HT1080 (cell line): ENCODE results near the gene FHIP1B. TPM values are rescaled to one million over a fixed set of nuclear protein-coding genes. Genes with fewer than 3 reads are reported as not detected.

ENCODE experiments used
- DNase-seq: peaks from one replicate; pipeline ENCODE4 v3.0.0-alpha.2; 2015; ENCODE audit warnings: low read depth
- total RNA-seq: library from RNA; depleted of rRNA; stranded (reverse); fragments of >200 nt; shearing (Covaris generic); gene quantifications from 2 replicates; pipeline ENCODE4 v1.2.3, GENCODE V29; 2014

Gene FHIP1B
- total RNA-seq, 1 experiment from 2014 or later, result 11.5 TPM

DNA sequence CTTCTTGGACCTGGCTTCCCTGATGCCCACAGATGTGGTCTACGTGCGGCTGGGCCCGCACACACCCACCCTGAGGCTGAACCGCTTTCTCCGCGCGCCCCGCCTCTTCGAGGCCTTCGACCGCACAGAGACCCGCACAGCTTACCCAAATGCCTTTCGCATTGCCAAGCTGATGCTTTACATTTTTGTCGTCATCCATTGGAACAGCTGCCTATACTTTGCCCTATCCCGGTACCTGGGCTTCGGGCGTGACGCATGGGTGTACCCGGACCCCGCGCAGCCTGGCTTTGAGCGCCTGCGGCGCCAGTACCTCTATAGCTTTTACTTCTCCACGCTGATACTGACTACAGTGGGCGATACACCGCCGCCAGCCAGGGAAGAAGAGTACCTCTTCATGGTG, 5.7 kb upstream of the FHIP1B start:
- no peak for DNase-seq

DNA sequence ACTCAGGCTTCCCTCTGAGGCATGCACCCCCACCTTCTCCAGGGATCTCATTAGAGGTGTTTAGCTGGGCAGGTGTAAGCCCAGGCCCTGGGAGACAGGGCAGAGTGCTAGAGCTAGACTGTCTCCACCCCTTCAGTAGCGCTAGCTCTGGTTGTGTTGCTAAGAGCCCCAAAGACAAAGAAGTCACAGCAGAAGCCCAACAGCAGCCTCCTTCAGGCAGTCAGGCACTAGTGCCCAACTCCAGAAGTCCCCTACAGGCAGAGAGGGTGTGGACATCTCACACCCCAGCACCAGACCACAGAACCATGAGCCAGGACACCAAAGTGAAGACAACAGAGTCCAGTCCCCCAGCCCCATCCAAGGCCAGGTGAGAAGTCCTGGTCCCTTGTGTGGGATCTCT, 4.5 kb upstream of the FHIP1B start, which contains the start of gene CNGA4:
Gene CNGA4, plus strand, starts transcription at position 188 of the 400 bp plus-strand sequence. Its CDS starts 118 bp downstream, at position 306.
- no peak for DNase-seq

- no peak for DNase-seq
Observed at GRCh38 chr11:6237761-6238302, 3.4 kb upstream of the FHIP1B start.

GRCh38 chr11:6237266-6237665, 2.8 kb upstream of the FHIP1B start:
- peak; percentile 50 for DNase-seq

DNA sequence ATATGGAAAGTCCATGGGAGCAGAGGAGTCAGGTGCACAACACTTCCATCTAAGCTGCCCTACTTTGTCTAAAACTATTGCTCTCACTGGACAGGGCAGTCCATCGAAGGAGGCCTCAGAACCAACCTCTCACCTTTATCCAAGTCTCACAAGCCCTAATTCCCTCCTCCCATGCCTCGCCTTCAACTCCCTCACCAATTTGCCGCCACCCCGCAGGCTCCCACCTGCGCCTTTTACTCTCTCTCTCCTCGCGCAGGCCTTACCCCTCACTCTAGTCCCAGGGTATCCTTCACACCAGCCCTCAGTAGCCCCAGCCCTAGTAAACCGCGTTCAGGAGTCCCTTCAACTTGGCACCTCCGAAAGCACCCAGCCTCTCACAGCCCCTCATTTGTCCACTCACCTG, 451 bp downstream of the FHIP1B start:
- DNase-seq, result no peak

GRCh38 chr11:6232899-6233298, 1.5 kb downstream of the FHIP1B start:
- DNase-seq, result no peak

GRCh38 chr11:6229911-6230310, 4.5 kb downstream of the FHIP1B start:
- no peak for DNase-seq

- DNase-seq, result no peak
Observed at GRCh38 chr11:6228520-6228919, 5.9 kb downstream of the FHIP1B start.

DNA sequence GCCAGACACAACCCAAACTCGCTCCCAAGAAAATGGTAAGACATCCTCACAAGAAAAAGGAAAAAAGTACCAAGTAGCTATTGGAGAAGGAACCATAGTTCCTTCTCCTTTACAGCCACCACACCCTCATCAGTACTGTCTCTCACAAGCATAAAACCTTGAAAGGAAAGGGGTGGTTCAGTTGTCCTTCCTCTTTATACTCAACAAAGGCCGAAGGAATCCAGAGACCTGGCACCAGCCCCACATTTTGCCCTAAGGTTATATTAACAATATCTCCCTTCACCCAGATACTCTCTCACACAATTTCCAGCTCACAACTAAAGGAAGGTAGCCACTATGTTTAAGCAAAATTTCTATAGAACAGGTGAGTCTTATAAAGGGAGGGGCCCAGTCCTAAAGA, 8.5 kb downstream of the FHIP1B start:
- DNase-seq, result no peak

GRCh38 chr11:6225024-6225423, 9.4 kb downstream of the FHIP1B start:
- DNase-seq, result no peak

DNA sequence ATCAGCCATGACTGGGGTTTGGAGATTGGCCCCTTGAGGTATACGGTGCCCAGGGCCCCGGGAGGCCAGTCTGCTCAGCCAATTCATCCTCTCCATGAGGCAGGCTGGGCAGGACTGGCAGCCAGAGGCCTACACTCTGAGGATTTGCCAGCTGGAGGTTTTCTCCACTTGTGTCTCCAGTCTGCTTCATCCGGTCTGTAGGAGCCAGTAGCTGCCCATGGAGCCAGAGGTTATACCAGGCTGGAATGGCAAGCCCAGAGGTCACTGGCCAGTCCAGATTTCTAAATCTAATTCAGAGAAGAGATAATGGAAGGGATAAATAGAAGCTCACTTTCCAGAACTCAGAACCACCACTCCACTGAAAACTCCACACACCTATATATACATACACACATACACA, 10.0 kb downstream of the FHIP1B start:
- DNase-seq, result no peak

- DNase-seq, result no peak
Observed at GRCh38 chr11:6223854-6224253, 10.6 kb downstream of the FHIP1B start.

DNA sequence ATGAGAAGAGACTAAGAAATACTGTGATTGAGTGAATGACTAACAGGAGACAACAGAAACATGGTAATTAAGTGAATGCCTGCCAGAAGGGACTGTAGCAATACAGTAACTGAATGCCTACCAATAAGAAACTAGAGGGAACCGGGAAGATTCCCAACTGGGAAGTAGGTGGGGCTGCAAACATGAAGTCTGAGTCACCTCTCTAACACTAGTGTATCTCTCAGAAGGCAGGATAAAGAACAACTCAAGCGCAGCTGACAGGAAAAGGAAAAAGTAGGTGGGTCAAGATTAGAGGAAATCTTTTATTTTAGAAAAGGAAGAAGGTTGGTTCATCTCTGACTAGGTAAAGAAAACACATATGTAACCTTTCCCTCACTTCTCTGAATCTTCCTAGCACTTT, 15.1 kb downstream of the FHIP1B start:
- peak; percentile 93 for DNase-seq

DNA sequence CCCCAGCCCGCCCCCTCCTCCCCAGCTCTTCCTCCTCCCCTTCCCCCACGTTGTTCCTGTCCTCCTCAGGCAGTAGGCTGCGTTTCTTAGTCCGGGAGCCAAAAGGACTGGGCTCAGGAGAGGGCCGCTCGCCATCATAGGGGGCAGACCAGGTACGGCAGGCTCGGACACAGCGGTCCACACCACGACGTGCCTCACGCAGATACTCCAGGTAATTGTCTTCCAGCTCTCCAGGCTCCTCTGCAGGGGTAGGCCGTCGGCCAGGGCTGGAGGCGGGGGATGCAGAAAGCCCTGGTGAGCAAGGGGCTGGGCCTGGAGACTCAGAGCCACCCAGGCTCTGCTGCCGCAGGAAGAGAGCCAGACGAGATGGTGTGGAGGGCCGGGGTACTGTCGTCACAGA, 16.7 kb downstream of the FHIP1B start:
- no peak for DNase-seq

GRCh38 chr11:6216501-6216900, 17.9 kb downstream of the FHIP1B start:
- DNase-seq, result no peak

DNA sequence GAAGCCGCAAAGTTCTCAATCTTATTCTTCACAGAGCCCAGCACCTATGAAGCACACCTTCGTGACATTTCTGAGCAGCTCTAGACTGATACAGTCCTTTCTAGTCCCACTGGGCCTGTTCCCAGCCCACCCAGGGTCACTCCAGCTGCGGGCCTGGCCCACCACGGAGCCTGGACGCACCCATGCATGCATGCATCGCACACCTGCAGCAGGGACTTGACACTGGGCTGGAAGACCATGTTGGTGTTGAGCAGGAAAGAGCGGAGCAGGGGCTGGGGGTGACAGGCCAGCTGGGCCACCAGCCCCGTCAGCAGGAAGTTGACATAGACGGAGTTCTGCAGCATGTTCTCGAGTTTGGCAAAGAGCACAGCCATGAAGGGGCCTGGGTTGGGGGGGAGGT, 19.9 kb downstream of the FHIP1B start:
- DNase-seq, result no peak

- DNase-seq, result no peak
Observed at GRCh38 chr11:6210274-6210955, 24.0 kb downstream of the FHIP1B start.

DNA sequence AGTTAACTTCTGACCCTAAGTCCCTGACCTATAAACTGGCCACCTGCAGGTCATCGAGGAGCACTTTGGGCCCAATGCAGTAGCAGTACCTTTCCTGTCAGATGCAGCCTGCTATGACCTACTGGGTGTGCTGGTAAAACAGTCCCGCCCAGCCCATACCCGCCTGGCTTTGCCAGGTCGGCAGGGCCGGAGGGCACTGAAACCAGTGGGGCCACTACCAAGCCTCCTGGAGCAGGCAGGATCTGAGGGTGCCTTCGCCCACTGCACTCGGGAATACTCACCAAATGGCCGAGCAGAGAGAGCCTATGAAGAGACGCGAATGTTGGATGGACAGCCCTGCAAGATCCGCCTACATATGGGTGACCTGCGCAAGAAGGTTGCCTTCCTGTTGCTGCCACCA, 24.6 kb downstream of the FHIP1B start:
- DNase-seq, result no peak

- DNase-seq, result no peak
Observed at GRCh38 chr11:6206456-6207180, 27.8 kb downstream of the FHIP1B start.

DNA sequence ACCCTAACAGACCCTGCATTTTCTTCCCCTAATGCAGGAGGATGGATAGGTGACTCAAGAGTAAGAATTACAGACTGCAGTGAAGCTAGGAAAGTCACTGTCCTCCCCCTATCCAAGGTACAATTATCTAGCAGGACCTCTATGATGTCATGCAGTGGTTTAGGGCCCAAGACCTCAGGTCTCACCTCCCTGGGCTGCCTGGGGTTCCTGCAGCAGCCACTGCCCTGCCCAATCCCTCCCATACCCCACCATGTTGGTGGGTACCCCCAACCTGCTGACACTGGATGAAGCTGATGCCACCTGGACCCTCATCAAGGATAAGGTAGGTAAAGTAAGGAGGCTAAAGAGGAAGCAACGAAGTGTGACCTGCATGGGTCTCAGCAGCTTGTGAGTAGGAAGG, 29.1 kb downstream of the FHIP1B start, which contains the start of gene C11orf42:
Gene C11orf42, plus strand, starts transcription at position 192 of the 400 bp plus-strand sequence. Its CDS starts 59 bp downstream, at position 251.
- no peak for DNase-seq

GRCh38 chr11:6204706-6205105, 29.7 kb downstream of the FHIP1B start:
- no peak for DNase-seq

DNA sequence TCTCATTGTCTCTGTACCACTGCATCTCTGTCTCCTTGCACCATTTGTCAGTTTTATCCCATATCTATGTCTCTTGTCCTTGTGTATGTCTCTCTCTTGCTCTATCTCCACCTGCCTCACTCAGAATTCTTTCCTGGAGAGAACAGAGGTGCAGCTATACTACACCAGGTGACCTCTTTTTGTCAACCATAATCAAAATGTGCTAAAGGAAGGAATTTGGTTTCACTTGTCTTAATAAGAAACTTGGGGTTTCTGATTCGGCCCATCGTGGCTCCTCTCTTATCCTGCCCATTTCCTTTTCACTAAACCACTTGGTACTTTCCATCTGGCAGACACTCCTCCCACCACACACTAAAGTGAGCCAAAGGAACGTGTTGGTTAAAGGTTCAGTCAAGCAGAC, 31.1 kb downstream of the FHIP1B start:
- no peak for DNase-seq

- no peak for DNase-seq
Observed at GRCh38 chr11:6202041-6202440, 32.4 kb downstream of the FHIP1B start.
